ENCODE results near the gene C21orf91. TPM values are rescaled to one million over a fixed set of nuclear protein-coding genes. Genes with fewer than 3 reads are reported as not detected.

C21orf91 gene
- total and polyA plus RNA-seq, 2 experiments from 2014 or later, result 10.9 to 20.0 TPM

DNA sequence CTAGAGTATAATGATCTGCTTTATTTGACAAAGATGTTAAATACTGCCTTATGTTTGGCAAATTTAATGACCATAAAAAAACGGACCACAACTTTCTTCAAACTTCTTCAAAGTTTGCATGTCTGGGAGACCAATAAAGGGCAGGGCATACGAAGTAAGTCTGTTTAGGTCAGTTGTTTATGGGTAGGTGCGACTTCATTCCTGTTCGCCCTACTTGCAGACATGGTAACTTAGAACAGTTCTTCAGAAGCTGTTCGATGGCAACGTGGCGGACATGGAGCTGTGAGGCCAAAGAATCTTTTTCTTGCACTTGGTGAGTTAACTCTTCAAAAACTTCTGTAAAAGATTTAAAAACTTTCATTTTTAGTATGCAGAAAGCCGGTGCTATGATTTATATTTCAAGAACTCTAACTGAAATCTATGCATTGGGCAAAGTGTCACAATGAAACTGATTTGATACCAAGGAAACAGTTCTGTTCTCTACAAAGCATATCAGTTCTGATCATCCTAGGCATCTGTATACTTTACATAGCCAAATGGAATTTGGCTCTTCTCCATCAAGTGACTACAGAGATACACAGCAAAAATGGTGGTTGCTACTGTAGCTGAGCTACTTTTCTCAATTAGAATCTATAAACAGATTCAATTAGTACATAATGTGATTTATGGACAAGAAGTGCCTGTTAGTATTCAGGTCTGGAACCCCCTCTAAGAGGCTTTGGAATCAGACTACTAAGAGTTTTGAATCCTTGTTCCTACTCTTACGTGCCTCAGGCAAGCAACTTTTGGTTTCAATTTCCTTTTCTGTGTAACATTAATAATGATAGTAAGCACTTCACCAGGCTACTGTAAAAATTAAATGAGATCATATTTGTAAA is 25.7 kb downstream of the C21orf91 start (continued):
- TF ChIP-seq, protein P1, sequence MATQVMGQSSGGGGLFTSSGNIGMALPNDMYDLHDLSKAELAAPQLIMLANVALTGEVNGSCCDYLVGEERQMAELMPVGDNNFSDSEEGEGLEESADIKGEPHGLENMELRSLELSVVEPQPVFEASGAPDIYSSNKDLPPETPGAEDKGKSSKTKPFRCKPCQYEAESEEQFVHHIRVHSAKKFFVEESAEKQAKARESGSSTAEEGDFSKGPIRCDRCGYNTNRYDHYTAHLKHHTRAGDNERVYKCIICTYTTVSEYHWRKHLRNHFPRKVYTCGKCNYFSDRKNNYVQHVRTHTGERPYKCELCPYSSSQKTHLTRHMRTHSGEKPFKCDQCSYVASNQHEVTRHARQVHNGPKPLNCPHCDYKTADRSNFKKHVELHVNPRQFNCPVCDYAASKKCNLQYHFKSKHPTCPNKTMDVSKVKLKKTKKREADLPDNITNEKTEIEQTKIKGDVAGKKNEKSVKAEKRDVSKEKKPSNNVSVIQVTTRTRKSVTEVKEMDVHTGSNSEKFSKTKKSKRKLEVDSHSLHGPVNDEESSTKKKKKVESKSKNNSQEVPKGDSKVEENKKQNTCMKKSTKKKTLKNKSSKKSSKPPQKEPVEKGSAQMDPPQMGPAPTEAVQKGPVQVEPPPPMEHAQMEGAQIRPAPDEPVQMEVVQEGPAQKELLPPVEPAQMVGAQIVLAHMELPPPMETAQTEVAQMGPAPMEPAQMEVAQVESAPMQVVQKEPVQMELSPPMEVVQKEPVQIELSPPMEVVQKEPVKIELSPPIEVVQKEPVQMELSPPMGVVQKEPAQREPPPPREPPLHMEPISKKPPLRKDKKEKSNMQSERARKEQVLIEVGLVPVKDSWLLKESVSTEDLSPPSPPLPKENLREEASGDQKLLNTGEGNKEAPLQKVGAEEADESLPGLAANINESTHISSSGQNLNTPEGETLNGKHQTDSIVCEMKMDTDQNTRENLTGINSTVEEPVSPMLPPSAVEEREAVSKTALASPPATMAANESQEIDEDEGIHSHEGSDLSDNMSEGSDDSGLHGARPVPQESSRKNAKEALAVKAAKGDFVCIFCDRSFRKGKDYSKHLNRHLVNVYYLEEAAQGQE (IDR thresholded peaks at IDR 0.05; ENCODE audit: unreplicated experiment), result no peak
- TF ChIP-seq, protein P2, sequence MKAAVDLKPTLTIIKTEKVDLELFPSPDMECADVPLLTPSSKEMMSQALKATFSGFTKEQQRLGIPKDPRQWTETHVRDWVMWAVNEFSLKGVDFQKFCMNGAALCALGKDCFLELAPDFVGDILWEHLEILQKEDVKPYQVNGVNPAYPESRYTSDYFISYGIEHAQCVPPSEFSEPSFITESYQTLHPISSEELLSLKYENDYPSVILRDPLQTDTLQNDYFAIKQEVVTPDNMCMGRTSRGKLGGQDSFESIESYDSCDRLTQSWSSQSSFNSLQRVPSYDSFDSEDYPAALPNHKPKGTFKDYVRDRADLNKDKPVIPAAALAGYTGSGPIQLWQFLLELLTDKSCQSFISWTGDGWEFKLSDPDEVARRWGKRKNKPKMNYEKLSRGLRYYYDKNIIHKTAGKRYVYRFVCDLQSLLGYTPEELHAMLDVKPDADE (IDR thresholded peaks at IDR 0.05), result no peak

DNA sequence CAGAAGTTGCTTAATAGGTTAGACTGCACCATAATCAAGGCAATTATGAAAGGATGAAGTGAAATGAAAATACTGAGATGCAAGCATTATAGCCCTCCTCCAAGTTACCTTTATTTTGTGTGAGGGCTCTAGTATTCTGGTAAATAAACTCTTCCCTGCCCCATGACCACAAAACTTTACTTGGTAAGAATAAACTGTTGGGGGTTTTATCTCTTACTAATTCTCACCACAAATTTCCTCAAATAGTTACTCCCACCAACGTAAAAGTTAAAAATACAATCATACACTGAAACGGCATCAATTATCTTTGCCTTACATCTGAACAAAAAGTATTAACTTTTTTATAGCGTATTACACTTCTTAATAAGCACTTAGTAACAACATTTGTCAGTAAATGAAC is 29.5 kb downstream of the C21orf91 start:
- Histone ChIP-seq H3K79me2 (replicated peaks; ENCODE audit: insufficient read depth) (no peaks in the 10 kb centered on the region), H3K27ac (ENCODE audit: low read depth) (no peak overlapping the region), H2AFZ (no peak overlapping the region), H3K4me3 (no peak overlapping the region), H3K36me3 (ENCODE audit: insufficient read depth) (peaks cover 17% of the 10 kb centered on the region; the same call in 1 of the 2 replicates), H3K9me2 (ENCODE audit: insufficient read depth) (peaks cover 3% of the 10 kb centered on the region), H3K4me2 (no peak overlapping the region), H4K20me1 (replicated peaks; ENCODE audit: insufficient read depth) (no peaks in the 10 kb centered on the region), H3F3A (replicated peaks; ENCODE audit: low read depth) (no peaks in the 10 kb centered on the region), H3K27me3 (ENCODE audit: insufficient read depth) (no peaks in the 10 kb centered on the region), H3K4me1 (ENCODE audit: insufficient read depth) (no peaks in the 10 kb centered on the region)
- H3K4me3 Mint-ChIP-seq, result no peak overlapping the region
- no peaks in the 10 kb centered on the region for H3K4me1 Mint-ChIP-seq
- H3K27ac Mint-ChIP-seq, result no peak overlapping the region
- H3K9me3 Mint-ChIP-seq, result peaks cover 5% of the 10 kb centered on the region; the same call in 1 of the 3 replicates
- H3K36me3 Mint-ChIP-seq (ENCODE audit: low read depth), result peaks cover 38% of the 10 kb centered on the region
- DNase-seq (ENCODE audit: low spot score), result no peak
- no peaks in the 10 kb centered on the region for H3K27me3 Mint-ChIP-seq (ENCODE audit: insufficient read depth, low read depth, poor library complexity)
- no peak for ATAC-seq
- TF ChIP-seq, protein P3, sequence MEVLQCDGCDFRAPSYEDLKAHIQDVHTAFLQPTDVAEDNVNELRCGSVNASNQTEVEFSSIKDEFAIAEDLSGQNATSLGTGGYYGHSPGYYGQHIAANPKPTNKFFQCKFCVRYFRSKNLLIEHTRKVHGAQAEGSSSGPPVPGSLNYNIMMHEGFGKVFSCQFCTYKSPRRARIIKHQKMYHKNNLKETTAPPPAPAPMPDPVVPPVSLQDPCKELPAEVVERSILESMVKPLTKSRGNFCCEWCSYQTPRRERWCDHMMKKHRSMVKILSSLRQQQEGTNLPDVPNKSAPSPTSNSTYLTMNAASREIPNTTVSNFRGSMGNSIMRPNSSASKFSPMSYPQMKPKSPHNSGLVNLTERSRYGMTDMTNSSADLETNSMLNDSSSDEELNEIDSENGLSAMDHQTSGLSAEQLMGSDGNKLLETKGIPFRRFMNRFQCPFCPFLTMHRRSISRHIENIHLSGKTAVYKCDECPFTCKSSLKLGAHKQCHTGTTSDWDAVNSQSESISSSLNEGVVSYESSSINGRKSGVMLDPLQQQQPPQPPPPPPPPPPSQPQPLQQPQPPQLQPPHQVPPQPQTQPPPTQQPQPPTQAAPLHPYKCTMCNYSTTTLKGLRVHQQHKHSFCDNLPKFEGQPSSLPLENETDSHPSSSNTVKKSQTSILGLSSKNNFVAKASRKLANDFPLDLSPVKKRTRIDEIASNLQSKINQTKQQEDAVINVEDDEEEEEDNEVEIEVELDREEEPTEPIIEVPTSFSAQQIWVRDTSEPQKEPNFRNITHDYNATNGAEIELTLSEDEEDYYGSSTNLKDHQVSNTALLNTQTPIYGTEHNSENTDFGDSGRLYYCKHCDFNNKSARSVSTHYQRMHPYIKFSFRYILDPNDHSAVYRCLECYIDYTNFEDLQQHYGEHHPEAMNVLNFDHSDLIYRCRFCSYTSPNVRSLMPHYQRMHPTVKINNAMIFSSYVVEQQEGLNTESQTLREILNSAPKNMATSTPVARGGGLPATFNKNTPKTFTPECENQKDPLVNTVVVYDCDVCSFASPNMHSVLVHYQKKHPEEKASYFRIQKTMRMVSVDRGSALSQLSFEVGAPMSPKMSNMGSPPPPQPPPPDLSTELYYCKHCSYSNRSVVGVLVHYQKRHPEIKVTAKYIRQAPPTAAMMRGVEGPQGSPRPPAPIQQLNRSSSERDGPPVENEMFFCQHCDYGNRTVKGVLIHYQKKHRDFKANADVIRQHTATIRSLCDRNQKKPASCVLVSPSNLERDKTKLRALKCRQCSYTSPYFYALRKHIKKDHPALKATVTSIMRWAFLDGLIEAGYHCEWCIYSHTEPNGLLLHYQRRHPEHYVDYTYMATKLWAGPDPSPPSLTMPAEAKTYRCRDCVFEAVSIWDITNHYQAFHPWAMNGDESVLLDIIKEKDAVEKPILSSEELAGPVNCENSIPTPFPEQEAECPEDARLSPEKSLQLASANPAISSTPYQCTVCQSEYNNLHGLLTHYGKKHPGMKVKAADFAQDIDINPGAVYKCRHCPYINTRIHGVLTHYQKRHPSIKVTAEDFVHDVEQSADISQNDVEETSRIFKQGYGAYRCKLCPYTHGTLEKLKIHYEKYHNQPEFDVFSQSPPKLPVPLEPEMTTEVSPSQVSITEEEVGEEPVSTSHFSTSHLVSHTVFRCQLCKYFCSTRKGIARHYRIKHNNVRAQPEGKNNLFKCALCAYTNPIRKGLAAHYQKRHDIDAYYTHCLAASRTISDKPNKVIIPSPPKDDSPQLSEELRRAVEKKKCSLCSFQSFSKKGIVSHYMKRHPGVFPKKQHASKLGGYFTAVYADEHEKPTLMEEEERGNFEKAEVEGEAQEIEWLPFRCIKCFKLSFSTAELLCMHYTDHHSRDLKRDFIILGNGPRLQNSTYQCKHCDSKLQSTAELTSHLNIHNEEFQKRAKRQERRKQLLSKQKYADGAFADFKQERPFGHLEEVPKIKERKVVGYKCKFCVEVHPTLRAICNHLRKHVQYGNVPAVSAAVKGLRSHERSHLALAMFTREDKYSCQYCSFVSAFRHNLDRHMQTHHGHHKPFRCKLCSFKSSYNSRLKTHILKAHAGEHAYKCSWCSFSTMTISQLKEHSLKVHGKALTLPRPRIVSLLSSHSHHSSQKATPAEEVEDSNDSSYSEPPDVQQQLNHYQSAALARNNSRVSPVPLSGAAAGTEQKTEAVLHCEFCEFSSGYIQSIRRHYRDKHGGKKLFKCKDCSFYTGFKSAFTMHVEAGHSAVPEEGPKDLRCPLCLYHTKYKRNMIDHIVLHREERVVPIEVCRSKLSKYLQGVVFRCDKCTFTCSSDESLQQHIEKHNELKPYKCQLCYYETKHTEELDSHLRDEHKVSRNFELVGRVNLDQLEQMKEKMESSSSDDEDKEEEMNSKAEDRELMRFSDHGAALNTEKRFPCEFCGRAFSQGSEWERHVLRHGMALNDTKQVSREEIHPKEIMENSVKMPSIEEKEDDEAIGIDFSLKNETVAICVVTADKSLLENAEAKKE (CRISPR knock-in tag; IDR thresholded peaks at IDR 0.05), result no peak
- TF ChIP-seq JUNB (IDR thresholded peaks at IDR 0.05; ENCODE audit: unreplicated experiment) (no peak), CREB1 (CRISPR knock-in tag; IDR thresholded peaks at IDR 0.05; ENCODE audit: low read depth) (no peak), ZNF331 (CRISPR knock-in tag; IDR thresholded peaks at IDR 0.05; ENCODE audit: low read depth) (no peak), NANOG (IDR thresholded peaks at IDR 0.05; ENCODE audit: borderline replicate concordance) (no peak)
- TF ChIP-seq, protein P2 (IDR thresholded peaks at IDR 0.05), result no peak
- TF ChIP-seq, protein P1 (IDR thresholded peaks at IDR 0.05; ENCODE audit: unreplicated experiment), result no peak

Measured in GM23338 (cell line).